Immature natural killer cell (primary cell): ENCODE results near the gene ZNF665. TPM values are rescaled to one million over a fixed set of nuclear protein-coding genes. Genes with fewer than 3 reads are reported as not detected.
"Not testable (repeated sequence)": the region's sequence is repeated elsewhere in the genome, so short reads cannot be mapped to it uniquely, and the experiment has no call there.

Experiments used
- DNase-seq, 3 donors: peaks; one replicate each; pipeline ENCODE4 v3.0.0; 2022; ENCODE audit warnings: mixed read lengths in 1 of 3
- H3K27ac Mint-ChIP-seq, 6 donors: one replicate each; pipeline ENCODE4 v1.8.0; 2020; ENCODE audit warnings: mixed read lengths in 6 of 6, mild to moderate bottlenecking in 5 of 6, inconsistent platforms in 4 of 6, moderate library complexity in 3 of 6
- H3K27me3 Mint-ChIP-seq, 3 donors: one replicate each; pipeline ENCODE4 v1.8.0; 2020 to 2021; ENCODE audit warnings: low read depth in 3 of 3, mild to moderate bottlenecking in 3 of 3, mixed read lengths in 3 of 3, moderate library complexity in 3 of 3, inconsistent platforms in 1 of 3
- H3K36me3 Mint-ChIP-seq, 3 donors: one replicate each; pipeline ENCODE4 v1.8.0; 2020; ENCODE audit warnings: mixed read lengths in 3 of 3, inconsistent platforms in 2 of 3, mild to moderate bottlenecking in 2 of 3
- H3K4me1 Mint-ChIP-seq, 2 donors: one replicate each; pipeline ENCODE4 v1.8.0; 2020; ENCODE audit warnings: inconsistent platforms in 2 of 2, mild to moderate bottlenecking in 2 of 2, mixed read lengths in 2 of 2, moderate library complexity in 1 of 2
- H3K4me3 Mint-ChIP-seq, 5 donors: one replicate each; pipeline ENCODE4 v1.8.0; 2020; ENCODE audit warnings: mild to moderate bottlenecking in 5 of 5, mixed read lengths in 5 of 5, inconsistent platforms in 3 of 5, moderate library complexity in 3 of 5
- H3K9me3 Mint-ChIP-seq, 6 donors: one replicate each; pipeline ENCODE4 v1.8.0; 2020; ENCODE audit warnings: mild to moderate bottlenecking in 6 of 6, mixed read lengths in 6 of 6, inconsistent platforms in 4 of 6, moderate library complexity in 3 of 6
- polyA plus RNA-seq, 3 donors: library from polyadenylated mRNA; unstranded; fragments of 300-500 nt; fragmentation: Illumina TruSeq; gene quantifications; one replicate each; pipeline ENCODE4 v1.2.3, GENCODE V29; 2021

Gene ZNF665
- polyA plus RNA-seq, 3 donors from 2014 or later, result 7.6 to 12.8 (median 11.2) TPM

DNA sequence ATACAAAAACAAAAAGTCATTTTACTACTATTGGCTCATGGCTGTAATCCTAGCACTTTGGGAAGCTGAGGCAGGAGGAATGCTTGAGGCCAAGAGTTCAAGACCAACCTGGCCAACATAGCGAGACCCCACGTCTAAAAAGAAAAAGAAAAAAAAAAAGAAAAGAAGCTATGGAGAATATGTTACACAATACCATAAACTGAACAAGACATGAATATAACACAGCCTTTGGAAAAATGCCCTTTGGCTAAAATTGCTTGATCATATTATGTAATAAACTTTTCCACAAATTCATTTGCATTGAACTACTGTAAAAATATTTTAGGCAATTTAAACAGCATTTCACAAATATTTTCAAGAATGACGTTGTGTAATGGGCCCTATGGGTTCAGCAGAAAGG is 56.7 kb downstream of the ZNF665 start:
- no peak for DNase-seq
- Mint-ChIP-seq H3K4me3 (no peak overlapping the region), H3K27ac (no peak overlapping the region), H3K9me3 (peaks cover 34 to 85% (median 74%) of the 10 kb centered on the region in 6 donors), H3K27me3 (peaks cover 7 to 12% (median 12%) of the 10 kb centered on the region in 3 donors), H3K4me1 (peaks cover 17 to 19% of the 10 kb centered on the region in 2 donors), H3K36me3 (peaks cover 15 to 23% (median 18%) of the 10 kb centered on the region in 3 donors)

DNA sequence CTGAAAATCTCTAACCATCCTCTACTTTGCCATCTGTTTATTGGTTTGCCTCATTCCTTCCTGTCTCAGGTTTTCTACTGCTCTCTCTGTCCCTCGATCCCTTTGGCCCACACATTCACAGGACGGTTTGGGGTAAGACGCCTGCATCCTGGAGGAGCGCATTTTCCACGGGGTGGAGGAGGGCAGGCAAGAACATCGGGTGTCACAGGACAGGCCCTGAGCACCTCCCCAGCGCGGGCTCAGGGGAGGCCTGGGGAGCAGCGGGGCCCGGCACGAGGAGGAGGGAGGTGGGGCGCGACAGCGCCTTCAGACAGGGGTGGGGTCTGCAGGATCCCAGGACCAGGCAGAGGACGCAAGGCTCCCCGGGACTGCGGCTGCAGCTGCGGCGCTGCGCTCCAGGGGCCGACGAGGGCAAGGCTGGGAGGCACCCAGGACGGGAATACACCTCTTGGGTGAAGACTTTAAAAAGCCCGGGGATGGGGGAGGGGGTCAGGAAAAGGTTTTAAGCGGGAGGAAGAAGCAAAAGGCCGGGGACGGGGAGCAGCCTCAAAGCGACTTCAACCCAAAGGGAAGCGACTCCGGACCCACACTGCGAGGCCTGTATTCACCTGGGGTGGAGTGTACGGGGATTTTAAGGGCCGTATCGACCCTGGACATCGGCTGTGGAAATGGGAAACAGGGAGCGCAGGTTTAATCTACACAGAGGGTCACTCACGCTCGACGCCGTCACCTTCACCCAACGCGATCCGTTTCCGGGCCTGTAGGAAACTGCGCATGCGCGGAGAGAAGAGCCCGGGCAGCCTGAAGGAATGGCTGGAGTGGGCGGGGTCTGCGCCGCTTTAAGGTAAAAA is 60.8 kb downstream of the ZNF665 start, which contains the start of gene ZNF415:
ZNF415 (minus strand) TSS at position 770 of the 851 bp plus-strand sequence. CDS start 10,234 bp downstream, outside the sequence.
- peaks cover 6 to 18% (median 12%) of the 10 kb centered on the region in 3 donors for H3K36me3 Mint-ChIP-seq
- DNase-seq, result peak; percentile 47 to 77 (median 68)
- peaks cover 9 to 24% (median 12%) of the 10 kb centered on the region in 3 donors for H3K27me3 Mint-ChIP-seq
- peaks cover 20 to 29% of the 10 kb centered on the region in 2 donors for H3K4me1 Mint-ChIP-seq
- peaks cover 15 to 56% (median 40%) of the 10 kb centered on the region in 6 donors for H3K9me3 Mint-ChIP-seq
- peak within 1 kb of the TSS in 4 of 6 donors; percentile 44 to 78 (median 74) for H3K27ac Mint-ChIP-seq
- peak within 1 kb of the TSS; percentile 74 to 90 (median 76) for H3K4me3 Mint-ChIP-seq

DNA sequence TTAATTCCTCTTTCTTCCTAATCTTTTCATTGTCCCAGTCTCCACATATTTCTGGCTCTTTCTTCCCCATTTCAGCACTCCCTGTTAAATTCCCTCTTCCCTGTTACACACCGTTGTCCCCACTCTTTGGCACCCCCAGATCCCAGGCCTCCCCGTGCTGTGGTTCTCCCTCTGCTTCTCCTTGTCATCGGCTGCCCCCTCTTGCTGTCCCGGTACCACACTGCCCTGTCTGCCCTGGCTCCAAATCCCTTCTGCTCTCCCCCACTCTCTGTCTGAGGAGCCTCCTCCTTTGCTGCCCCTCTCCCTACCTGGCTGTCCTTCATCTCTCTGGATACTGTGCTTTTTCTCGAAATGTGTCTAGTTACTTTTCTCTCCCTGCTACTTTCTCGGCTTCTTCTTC is 61.4 kb downstream of the ZNF665 start:
- peaks cover 8 to 21% (median 10%) of the 10 kb centered on the region in 3 donors for H3K27me3 Mint-ChIP-seq
- H3K4me3 Mint-ChIP-seq, result peak overlapping the region; percentile 74 to 90 (median 76)
- peaks cover 20 to 29% of the 10 kb centered on the region in 2 donors for H3K4me1 Mint-ChIP-seq
- H3K36me3 Mint-ChIP-seq, result peaks cover 3 to 18% (median 13%) of the 10 kb centered on the region in 3 donors
- DNase-seq, result no peak
- peak overlapping the region in 3 of 6 donors; percentile 37 to 47 (median 44) for H3K27ac Mint-ChIP-seq
- peaks cover 12 to 50% (median 33%) of the 10 kb centered on the region in 6 donors for H3K9me3 Mint-ChIP-seq

DNA sequence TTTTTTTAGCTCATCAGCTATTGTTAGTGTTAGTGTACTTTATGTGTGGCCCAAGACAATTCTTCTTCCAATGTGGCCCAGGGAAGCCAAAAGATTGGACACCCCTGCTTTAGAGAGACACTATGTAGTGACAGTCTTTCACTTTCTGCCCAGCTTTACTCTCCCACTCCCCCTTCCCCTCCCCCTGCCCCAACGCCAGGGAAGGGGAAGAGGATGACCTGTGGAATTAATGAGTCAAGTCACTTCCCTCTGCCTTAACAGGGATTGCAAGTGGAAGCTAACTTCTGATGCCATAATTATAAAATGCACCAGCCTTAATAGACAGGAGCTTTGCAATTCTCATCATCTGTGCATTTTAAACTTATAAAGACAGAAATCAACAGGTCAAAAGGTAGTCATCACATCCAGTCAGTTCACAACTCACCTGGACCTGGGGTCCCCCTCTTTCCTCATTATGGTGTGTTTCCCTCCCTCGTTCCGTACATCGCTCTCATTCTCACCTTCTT is 62.0 kb downstream of the ZNF665 start:
- H3K27ac Mint-ChIP-seq, result peak overlapping the region in 1 of 6 donors; percentile 37
- peak overlapping the region in 4 of 5 donors; percentile 75 to 90 (median 76) for H3K4me3 Mint-ChIP-seq
- H3K4me1 Mint-ChIP-seq, result peaks cover 20 to 29% of the 10 kb centered on the region in 2 donors
- peaks cover 3 to 15% (median 9%) of the 10 kb centered on the region in 3 donors for H3K36me3 Mint-ChIP-seq
- H3K9me3 Mint-ChIP-seq, result peaks cover 7 to 44% (median 27%) of the 10 kb centered on the region in 6 donors
- peaks cover 8 to 21% (median 10%) of the 10 kb centered on the region in 3 donors for H3K27me3 Mint-ChIP-seq
- DNase-seq, result no peak

DNA sequence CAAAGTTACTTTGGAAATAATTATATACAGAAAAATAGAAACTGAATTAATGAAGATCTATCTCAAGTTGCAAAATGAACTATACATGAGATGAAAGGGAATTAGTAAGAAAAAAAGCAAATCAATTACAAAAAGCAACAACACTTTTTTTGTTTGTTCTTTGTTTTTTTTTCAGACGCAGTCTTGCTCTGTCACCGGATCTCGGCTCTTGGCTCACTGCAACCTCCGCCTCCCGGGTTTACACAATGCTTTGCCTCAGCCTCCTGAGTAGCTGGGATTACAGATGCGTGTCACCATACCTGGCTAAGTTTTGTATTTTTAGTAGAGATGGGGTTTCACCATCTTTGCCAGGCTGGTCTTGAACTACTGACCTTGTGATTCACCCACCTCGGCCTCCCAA is 62.7 kb downstream of the ZNF665 start:
- peaks cover 8 to 21% (median 10%) of the 10 kb centered on the region in 3 donors for H3K27me3 Mint-ChIP-seq
- no peak for DNase-seq
- no peak overlapping the region for H3K27ac Mint-ChIP-seq
- H3K9me3 Mint-ChIP-seq, result peaks cover 4 to 37% (median 21%) of the 10 kb centered on the region in 6 donors
- H3K4me3 Mint-ChIP-seq, result peak overlapping the region in 1 of 5 donors; percentile 15
- peaks cover 20 to 29% of the 10 kb centered on the region in 2 donors for H3K4me1 Mint-ChIP-seq
- peaks cover 3 to 15% (median 9%) of the 10 kb centered on the region in 3 donors for H3K36me3 Mint-ChIP-seq

DNA sequence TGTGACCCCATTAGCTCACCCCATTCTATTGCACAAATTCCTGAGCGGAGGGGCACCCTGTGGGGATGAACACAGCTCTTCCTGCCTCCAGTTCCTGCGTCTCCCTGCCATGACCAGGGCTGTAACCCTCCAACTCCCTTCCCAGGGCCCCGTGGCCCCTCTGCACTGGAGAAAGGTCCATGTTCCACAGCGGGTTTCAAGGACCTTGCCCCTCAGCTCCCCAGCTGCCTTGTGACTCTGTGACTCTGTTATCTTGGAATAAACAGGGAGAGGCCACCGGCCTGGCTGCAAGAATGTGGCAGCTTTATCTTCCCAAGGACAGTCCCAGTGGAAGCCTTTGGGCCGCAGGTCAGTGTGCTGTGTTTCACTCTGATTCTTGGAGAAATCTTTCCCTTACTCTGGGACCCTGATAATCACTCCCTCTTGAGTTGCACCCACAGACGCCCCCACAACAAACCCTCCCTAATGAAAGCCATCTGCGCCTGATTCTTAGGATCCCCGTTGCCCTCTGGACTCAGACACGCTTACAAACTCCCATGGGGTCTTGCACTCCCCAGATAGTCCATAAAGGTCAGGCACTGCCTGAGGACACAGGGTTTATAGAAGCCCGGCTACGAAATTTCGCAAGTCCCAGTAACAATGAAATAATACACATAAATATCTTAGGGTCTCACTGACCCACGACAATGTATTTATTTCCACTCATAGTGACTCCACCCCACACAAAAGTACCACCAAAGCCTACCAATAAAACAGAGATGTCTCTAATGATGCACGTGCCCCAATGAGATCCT is 66.2 kb downstream of the ZNF665 start:
- H3K27me3 Mint-ChIP-seq, result peaks cover 1 to 15% (median 7%) of the 10 kb centered on the region in 3 donors
- H3K27ac Mint-ChIP-seq, DNase-seq, H3K4me3 Mint-ChIP-seq: not testable (repeated sequence)
- H3K4me1 Mint-ChIP-seq, result peaks cover 8 to 15% of the 10 kb centered on the region in 2 donors
- peaks cover 9 to 23% (median 11%) of the 10 kb centered on the region in 3 donors for H3K36me3 Mint-ChIP-seq
- peaks cover 0 to 16% (median 8%) of the 10 kb centered on the region in 6 donors for H3K9me3 Mint-ChIP-seq

DNA sequence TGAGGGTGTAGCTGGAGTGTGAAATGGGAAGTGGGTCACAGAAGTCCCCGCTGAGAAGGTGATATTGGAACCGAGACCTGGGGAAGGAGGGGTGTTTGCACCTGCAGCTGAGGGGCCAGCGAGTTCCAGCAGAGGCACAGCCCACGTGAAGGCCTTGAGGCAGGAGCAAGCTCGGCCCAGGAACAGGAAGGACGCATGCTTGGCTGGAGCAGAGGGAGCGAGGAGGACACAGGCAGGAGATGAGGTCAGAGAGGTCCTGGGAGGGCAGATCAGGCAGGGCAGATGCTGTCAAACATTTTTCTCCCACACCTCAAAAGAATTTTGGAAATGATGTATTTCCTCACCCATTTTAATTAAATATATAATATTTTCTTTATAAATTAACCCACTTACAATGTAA is 69.8 kb downstream of the ZNF665 start:
- no peaks in the 10 kb centered on the region for H3K4me1 Mint-ChIP-seq
- H3K36me3 Mint-ChIP-seq, result peaks cover 9 to 35% (median 23%) of the 10 kb centered on the region in 3 donors
- no peak overlapping the region for H3K4me3 Mint-ChIP-seq
- peaks cover 0 to 2% (median 0%) of the 10 kb centered on the region in 3 donors for H3K27me3 Mint-ChIP-seq
- no peak for DNase-seq
- H3K9me3 Mint-ChIP-seq, result peaks cover 0 to 16% (median 7%) of the 10 kb centered on the region in 6 donors
- no peak overlapping the region for H3K27ac Mint-ChIP-seq

Other genes with a start within 250 kb of the ZNF665 start
- 10 to 100 TPM in 1 of 3 donors, 1 to 10 TPM in 2; 9.8 to 21.0 (median 10.0) TPM for gene ZNF816, start 230.5 kb downstream of the ZNF665 start, polyA plus RNA-seq
- gene ERVV-1, start 179.4 kb downstream of the ZNF665 start, polyA plus RNA-seq, result not detected
- gene ERVV-2, start 148.6 kb downstream of the ZNF665 start, polyA plus RNA-seq, result not detected
- gene ZNF160, start 89.9 kb downstream of the ZNF665 start, polyA plus RNA-seq, result 10 to 100 TPM in 2 of 3 donors, 1 to 10 TPM in 1; 8.5 to 25.3 (median 13.9) TPM
- 1 to 10 TPM; 3.1 to 7.3 (median 6.0) TPM for gene ZNF415, start 60.4 kb downstream of the ZNF665 start, polyA plus RNA-seq
- gene ZNF347, start 34.3 kb downstream of the ZNF665 start, polyA plus RNA-seq, result 1 to 10 TPM; 2.1 to 9.2 (median 3.2) TPM
- gene ZNF677, start 61.5 kb upstream of the ZNF665 start, polyA plus RNA-seq, result 10 to 100 TPM; 16.6 to 36.1 (median 30.6) TPM
- not detected for gene VN1R2, start 64.9 kb upstream of the ZNF665 start, polyA plus RNA-seq
- gene VN1R4, start 74.4 kb upstream of the ZNF665 start, polyA plus RNA-seq, result not detected
- 1 to 10 TPM; 3.1 to 8.8 (median 6.4) TPM for gene ZNF845, start 140.4 kb upstream of the ZNF665 start, polyA plus RNA-seq
- gene ZNF525, start 172.3 kb upstream of the ZNF665 start, polyA plus RNA-seq, result 10 to 100 TPM in 1 of 3 donors, 1 to 10 TPM in 1, not detected in 1; 4.8 to 10.9 TPM
- 10 to 100 TPM in 1 of 3 donors, 1 to 10 TPM in 2; 5.2 to 13.0 (median 8.7) TPM for gene ZNF765, start 201.8 kb upstream of the ZNF665 start, polyA plus RNA-seq
- gene ZNF761, start 238.6 kb upstream of the ZNF665 start, polyA plus RNA-seq, result 1 to 10 TPM; 4.4 to 8.9 (median 6.9) TPM